ENCODE measurements around the gene WNT9A.
A peak's percentile ranks its signal among the peaks of the same experiment; 100 is the strongest.

Gene WNT9A

DNA sequence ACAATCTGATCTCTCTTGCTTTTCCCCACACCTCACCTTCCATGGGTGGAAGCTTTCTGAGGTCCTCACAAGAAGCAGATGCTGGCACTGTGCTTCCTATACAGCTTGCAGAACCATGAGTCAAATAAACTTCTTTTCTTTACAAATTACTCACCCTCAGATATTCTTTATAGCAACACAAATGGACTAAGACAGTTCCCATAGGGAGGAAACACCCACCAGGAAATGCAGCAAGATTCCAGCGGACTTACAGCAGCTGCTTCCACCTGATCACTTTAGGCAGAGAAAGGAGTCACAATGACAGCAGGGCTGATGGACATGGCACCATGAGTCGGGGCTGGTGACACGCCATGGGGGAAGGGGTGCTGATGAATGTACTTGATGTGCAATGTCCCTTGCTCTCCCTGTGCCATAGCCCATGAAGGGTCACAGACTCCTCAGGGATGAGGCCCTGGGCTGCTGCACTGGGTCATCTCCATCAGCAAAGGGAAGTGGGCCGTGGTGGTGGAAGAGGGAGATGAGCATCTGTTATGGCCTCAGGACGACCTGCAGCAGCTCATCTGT is 78.4 kb downstream of the WNT9A start:
- no peaks in the 10 kb centered on the region for H3K27me3 Mint-ChIP-seq
- H3K36me3 Mint-ChIP-seq: peaks cover 10% of the 10 kb centered on the region
- peaks cover 6% of the 10 kb centered on the region for H3K9me3 Mint-ChIP-seq (ENCODE audit: low read depth)
- H3K4me1 Mint-ChIP-seq (ENCODE audit: low read depth): peaks cover 45% of the 10 kb centered on the region
- no peak overlapping the region for H3K27ac Mint-ChIP-seq
- peak overlapping the region; percentile 3 for H3K4me3 Mint-ChIP-seq

Measured in activated naive CD8-positive, alpha-beta T cell (primary cell).